SK-N-SH (cell line): ENCODE results near the gene MAPK14.
"Not testable (repeated sequence)": the region's sequence is repeated elsewhere in the genome, so short reads cannot be mapped to it uniquely, and the experiment has no call there.

Experiments
- EP300 ChIP-seq, 2 experiments: IDR thresholded peaks; 2 replicates each; pipeline versions ENCODE4 v1.4.0 to v1.6.1; 2012; ENCODE audit warnings: borderline replicate concordance in 1 of 2, low read depth in 1 of 2, low read length in 1 of 2
- JUND ChIP-seq: IDR thresholded peaks from 2 replicates; pipeline ENCODE4 v1.4.0; 2012
- SMC3 ChIP-seq: IDR thresholded peaks from 2 replicates; pipeline ENCODE4 v1.6.1; 2012; ENCODE audit warnings: low read depth, low read length, improper control_type of control experiment
- TCF12 ChIP-seq: IDR thresholded peaks from 2 replicates; pipeline ENCODE4 v1.4.0; 2012
- YY1 ChIP-seq: IDR thresholded peaks from 2 replicates; pipeline ENCODE4 v1.4.0; 2012; ENCODE audit warnings: low read depth, mild to moderate bottlenecking

DNA sequence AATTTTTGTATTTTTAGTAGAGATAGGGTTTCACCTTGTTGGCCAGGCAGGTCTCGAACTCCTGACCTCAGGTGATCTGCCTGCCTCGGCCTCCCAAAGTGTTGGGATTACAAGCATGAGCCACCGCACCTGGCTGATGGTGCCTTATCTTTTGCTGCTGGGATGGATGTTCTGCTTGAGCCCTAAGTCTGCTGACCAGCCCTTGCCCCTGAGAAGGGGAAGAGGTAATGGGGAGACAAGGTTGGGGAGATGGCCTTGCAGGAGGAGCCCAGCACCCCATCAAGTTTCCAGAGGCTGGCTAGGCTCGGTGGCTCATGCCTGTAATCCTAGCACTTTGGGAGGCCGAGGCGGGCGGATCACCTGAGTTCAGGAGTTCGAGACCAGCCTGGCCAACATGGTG lies 96.7 kb downstream of the MAPK14 start:
- TF ChIP-seq EP300 (IDR thresholded peaks at IDR 0.05; ENCODE audit: borderline replicate concordance in 1 of 2, low read depth in 1 of 2, low read length in 1 of 2); JUND; YY1; TCF12; SMC3: not testable (repeated sequence)
